ENCODE results near the gene NTRK3.
A peak's percentile ranks its signal among the peaks of the same experiment; 100 is the strongest.

NTRK3 gene

GRCh38 chr15:88230823-88231222, 25.7 kb downstream of the NTRK3 start:
- no peak for DNase-seq (ENCODE audit: low read depth in 2 of 2)

DNA sequence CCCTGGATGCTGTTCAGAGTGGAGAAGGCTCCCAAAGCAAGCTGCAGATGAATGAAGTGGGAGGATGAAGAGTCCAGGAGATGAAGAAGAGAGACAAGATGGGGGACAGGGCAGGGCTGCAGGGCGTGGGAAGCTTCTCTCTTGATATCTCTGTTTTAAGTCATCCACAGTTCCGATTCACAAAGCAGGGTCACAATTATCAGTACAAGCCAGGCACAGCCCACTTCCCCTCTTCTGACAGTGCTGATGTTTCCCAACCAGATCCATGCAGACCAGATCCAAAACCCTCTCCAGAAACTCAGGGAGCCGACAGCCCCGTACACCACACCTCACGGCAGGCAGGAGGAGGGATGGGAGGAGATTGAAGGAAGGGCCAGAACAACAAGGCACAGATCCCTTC, 31.1 kb downstream of the NTRK3 start:
- no peak for DNase-seq (ENCODE audit: low read depth in 2 of 2)

DNA sequence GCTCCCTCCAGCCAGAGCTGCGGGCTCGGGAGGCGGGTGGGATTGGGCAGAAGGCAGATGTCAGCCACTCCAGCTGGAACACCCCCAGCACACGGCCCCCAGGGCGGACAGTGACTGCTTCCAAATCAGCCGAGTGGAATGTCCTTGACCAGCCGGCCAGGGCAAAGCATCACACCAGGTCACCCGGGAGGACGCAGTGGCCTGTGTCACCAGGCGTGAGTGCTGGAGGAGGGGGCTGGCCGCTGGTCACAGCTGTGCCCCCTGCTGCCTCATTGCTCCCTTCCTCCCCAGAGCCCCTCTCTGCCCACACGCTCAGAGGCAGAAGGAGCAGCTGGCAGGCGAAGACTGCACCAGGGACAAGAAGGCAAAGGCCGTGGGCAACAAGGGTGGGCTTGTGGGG, 33.5 kb downstream of the NTRK3 start:
- DNase-seq (ENCODE audit: low read depth in 2 of 2) = no peak

DNA sequence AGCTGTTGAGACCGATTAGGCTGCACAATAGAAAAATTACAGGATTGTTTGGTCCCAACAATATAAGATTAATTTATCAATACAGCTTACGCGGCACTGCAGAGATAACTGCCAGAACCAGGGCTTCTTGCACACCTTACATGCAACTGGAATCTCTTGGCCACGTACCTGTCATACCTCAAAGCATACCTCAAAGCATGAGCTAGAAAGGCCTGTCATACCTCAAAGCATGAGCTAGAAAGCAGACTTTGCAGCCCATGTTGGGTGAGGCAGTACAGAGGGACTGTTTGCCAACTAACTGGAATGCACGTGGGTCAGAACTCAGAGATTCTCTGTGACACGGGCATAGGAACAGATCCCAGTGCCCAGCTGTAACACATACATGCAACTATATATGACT, 34.7 kb downstream of the NTRK3 start:
- no peak for DNase-seq (ENCODE audit: low read depth in 2 of 2)

GRCh38 chr15:88220443-88221335, 35.9 kb downstream of the NTRK3 start:
- DNase-seq (ENCODE audit: low read depth in 2 of 2) = peak in 1 of 2 experiments; percentile 11

DNA sequence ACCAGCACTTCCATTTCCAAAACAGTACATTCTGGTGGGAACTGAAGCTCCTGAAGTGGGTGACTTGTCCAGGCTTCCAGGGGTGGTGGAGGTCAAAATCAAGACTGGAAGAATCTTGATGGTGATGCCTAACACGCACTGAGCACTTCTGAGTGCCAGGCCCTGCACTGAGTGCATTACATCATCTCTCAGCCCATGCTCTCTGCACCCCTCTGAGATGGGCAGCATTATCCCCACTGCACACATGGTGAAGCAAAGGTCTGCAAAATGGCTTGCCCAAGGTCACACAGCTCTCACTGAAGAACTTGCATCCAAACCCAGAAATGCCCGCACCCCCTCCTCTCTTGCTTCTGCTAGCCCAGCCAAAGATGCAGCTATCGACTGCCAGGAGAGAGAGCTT, 36.9 kb downstream of the NTRK3 start:
- DNase-seq (ENCODE audit: low read depth in 2 of 2) = no peak

DNA sequence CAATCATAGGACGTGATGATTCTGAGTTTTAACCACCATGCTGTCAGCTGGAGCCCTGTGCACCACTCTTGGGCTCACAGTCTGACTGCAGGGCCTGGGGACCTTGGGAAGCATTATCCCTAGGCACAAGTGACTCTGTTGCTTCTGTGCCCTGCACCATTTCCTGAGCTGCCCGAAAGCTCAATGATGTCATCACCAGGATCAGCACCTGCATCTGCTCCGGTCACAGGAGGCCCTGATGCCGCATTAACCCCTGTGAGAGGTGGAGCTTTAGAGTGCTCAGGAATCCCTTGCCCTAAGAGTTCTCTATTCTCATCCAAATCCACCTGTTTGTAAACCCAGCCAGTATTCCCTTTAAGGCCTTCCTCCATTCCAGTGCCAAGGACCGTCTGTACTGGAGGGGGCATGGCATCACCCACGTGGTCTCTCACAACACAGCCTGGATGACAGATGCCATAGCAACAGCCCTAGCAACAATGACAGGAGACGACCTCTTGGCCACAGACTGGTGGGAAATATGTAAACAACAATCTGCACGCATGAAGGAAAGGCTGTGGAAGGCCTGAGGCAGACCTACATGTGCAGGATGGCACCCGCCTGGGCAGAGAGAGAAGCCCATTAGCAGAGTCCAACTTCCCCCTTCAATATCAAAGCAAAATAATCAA, 37.9 kb downstream of the NTRK3 start:
- no peak for DNase-seq (ENCODE audit: low read depth in 2 of 2)

GRCh38 chr15:88215066-88215648, 41.4 kb downstream of the NTRK3 start:
- DNase-seq (ENCODE audit: low read depth in 2 of 2) = no peak

DNA sequence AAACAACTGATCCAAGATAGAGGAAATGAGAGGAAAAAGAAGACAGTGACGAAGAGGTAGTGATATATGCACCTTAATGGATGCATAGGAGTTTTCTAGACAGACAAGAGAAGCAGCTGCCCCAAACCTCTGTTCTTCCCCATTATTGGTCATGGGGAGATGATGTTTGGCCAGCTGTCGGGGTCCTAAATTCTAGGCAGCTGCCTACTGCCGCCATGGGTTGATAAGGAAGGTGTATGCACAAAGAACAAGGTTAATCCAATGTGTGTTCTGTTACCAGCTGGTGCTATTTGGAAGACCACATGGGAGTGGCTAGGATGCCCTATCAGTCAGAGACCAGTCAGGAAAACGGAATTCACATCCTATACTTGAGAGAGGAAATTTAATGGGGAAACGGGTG, 47.4 kb downstream of the NTRK3 start:
- DNase-seq (ENCODE audit: low read depth in 2 of 2) = no peak

DNA sequence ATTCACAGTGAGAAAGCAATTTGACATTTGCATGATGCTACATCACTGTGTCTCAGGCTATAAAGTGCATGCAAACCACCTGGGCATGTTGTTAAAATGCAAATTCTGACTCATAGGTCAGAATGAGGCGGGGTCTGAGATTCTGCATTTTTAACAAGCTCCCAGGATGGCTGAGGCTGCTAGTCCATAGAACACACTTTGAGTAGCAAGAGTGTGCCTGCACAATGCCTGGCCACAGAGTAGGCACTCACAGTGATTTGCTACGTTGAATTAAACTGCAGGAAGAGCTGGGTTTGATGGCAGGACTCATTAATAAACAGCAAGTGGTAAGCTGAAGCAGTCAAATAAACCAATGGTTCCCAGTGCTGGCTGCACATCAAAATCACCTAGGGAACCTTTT, 48.1 kb downstream of the NTRK3 start:
- no peak for DNase-seq (ENCODE audit: low read depth in 2 of 2)

GRCh38 chr15:88207565-88207964, 49.0 kb downstream of the NTRK3 start:
- no peak for DNase-seq (ENCODE audit: low read depth in 2 of 2)

DNA sequence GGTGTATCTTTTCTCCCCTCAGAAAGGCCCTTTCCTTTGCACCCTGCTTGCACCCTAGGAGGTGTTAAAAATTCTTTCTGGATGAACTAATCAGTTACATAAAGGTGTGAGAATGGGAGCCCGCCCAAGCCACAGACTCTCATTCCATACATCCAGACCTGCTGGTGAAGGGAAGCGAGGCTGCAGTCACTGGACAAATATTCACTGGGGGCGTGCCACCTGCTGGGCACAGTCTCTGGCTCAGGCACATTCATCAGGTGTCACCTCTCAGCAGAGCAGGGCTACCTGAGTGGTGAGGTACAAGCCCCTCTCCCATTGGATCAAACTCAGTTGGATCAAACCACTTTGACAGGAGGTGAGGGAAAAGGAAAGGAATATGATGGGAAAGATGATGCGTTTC, 52.0 kb downstream of the NTRK3 start:
- no peak for DNase-seq (ENCODE audit: low read depth in 2 of 2)

- DNase-seq (ENCODE audit: low read depth in 2 of 2) = peak in 1 of 2 experiments; percentile 4
These were observed 54.3 kb downstream of the NTRK3 start for GRCh38 chr15:88202231-88202630.

DNA sequence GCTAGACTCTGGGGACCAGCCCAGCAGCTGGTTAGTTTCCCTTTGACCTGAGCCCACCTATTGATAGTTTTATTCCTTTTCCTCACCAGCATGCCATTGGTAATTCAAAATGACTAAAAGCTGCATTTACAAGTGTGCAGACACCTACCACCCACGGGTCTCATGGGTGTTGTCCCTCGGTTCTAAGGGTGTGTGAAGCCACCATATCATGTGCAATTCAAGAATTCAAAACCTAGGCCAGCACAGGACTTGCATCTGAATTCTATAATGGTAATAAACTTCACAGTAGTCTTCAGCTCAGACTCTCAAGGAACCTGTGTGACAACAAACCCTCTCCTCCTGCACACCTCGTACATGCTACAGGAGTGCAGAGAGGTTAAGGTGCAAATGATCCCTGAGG, 55.3 kb downstream of the NTRK3 start:
- no peak for DNase-seq (ENCODE audit: low read depth in 2 of 2)

- DNase-seq (ENCODE audit: low read depth in 2 of 2) = no peak
These were observed 59.6 kb downstream of the NTRK3 start for GRCh38 chr15:88196961-88197360.

DNA sequence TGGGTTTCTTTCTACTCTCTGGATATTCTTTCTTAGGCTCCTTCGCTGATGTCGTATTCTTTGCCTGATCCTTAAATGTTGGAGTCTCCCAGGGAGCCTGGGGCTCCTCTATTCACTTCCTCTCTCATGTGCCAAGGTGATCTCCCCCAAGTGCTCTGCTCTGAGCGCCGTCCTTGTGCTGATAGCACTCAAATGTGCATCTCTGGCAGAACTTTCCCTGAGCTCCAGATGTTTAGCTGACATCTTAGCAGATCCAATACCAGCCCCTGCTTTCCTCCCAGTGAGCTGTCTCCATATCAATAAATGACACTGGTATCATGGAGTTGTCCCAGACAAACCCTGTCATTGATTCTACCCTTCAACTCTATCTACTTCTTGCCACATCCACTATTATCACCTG, 62.4 kb downstream of the NTRK3 start:
- no peak for DNase-seq (ENCODE audit: low read depth in 2 of 2)

GRCh38 chr15:88193415-88193814, 63.1 kb downstream of the NTRK3 start:
- no peak for DNase-seq (ENCODE audit: low read depth in 2 of 2)

DNA sequence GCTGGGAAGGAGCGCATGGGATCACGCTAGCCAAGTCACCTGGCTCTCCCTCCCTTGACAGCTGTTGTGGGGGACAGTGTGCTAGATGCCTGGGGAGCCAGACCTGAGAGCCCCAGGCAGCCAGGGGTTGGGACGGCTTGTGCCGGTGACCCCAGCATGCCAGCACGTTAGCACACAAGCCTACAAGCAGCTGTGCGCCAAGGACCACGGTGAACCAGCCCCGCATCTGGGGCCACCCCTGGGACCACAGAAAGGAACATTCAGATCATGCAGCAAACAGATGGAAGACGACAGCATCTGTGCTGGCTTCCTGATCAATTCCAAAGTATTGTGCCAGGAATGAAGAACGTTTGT, 64.8 kb downstream of the NTRK3 start:
- DNase-seq (ENCODE audit: low read depth in 2 of 2) = no peak

GRCh38 chr15:88190232-88190631, 66.3 kb downstream of the NTRK3 start:
- no peak for DNase-seq (ENCODE audit: low read depth in 2 of 2)

GRCh38 chr15:88188300-88188699, 68.2 kb downstream of the NTRK3 start:
- no peak for DNase-seq (ENCODE audit: low read depth in 2 of 2)

- DNase-seq (ENCODE audit: low read depth in 2 of 2) = no peak
These were observed 69.3 kb downstream of the NTRK3 start for GRCh38 chr15:88187195-88187594.

DNA sequence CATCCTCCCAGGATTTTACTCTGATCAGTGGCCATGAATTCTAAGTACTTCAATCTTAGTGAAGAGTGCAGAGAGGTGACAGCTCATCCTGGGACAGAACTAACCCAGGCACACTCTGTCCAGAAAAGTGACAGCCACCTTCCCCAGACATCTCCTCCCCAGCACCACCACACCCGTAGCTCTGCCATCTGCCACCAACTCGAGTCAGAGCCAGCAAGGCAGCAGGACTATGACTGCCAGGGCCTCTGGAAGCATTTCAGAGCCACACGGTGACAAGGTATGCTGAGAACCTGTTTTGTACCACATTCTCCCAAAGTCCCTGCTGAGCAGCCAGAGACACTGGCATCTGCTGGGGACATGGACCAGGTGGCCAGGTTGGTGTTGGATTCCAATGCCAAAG, 71.0 kb downstream of the NTRK3 start:
- no peak for DNase-seq (ENCODE audit: low read depth in 2 of 2)

GRCh38 chr15:88181613-88182012, 74.9 kb downstream of the NTRK3 start:
- DNase-seq (ENCODE audit: low read depth in 2 of 2) = no peak
